GM19395 (cell line): ENCODE results near the gene HHIPL1.

Source experiments
- ATAC-seq: cut with Tn5 transposase; IDR thresholded peaks from one replicate; pipeline ENCODE4 v1.9.1; 2021; ENCODE audit warnings: mild to moderate bottlenecking, moderate library complexity; ENCODE audit not compliant: unreplicated experiment

Gene HHIPL1

GRCh38 chr14:99686557-99687283 lies 41.8 kb downstream of the HHIPL1 start:
- no peak for ATAC-seq

- ATAC-seq, result no peak
These were observed 42.6 kb downstream of the HHIPL1 start for GRCh38 chr14:99687284-99688209.

- no peak for ATAC-seq
These were observed 43.3 kb downstream of the HHIPL1 start for GRCh38 chr14:99688210-99688581.

- ATAC-seq, result no peak
These were observed 43.7 kb downstream of the HHIPL1 start for GRCh38 chr14:99688629-99689028.

- ATAC-seq, result no peak
These were observed 44.6 kb downstream of the HHIPL1 start for GRCh38 chr14:99689266-99690236.

- ATAC-seq, result no peak
These were observed 45.7 kb downstream of the HHIPL1 start for GRCh38 chr14:99690636-99691035.

- ATAC-seq, result no peak
These were observed 46.4 kb downstream of the HHIPL1 start for GRCh38 chr14:99691111-99691885.

GRCh38 chr14:99693918-99694317 lies 49.0 kb downstream of the HHIPL1 start:
- no peak for ATAC-seq

- ATAC-seq, result no peak
These were observed 52.0 kb downstream of the HHIPL1 start for GRCh38 chr14:99696929-99697328.

- ATAC-seq, result no peak
These were observed 53.3 kb downstream of the HHIPL1 start for GRCh38 chr14:99698236-99698635.

GRCh38 chr14:99698642-99699041 lies 53.7 kb downstream of the HHIPL1 start:
- ATAC-seq, result no peak

GRCh38 chr14:99699085-99699760 lies 54.3 kb downstream of the HHIPL1 start:
- ATAC-seq, result no peak

- ATAC-seq, result no peak
These were observed 54.9 kb downstream of the HHIPL1 start for GRCh38 chr14:99699861-99700260.

- ATAC-seq, result no peak
These were observed 55.5 kb downstream of the HHIPL1 start for GRCh38 chr14:99700379-99700778.

GRCh38 chr14:99701260-99701659 lies 56.3 kb downstream of the HHIPL1 start:
- ATAC-seq, result no peak

GRCh38 chr14:99702115-99702514 lies 57.2 kb downstream of the HHIPL1 start:
- ATAC-seq, result no peak

GRCh38 chr14:99703381-99703780 lies 58.5 kb downstream of the HHIPL1 start:
- no peak for ATAC-seq

GRCh38 chr14:99704037-99704436 lies 59.1 kb downstream of the HHIPL1 start:
- ATAC-seq, result no peak

- no peak for ATAC-seq
These were observed 61.4 kb downstream of the HHIPL1 start for GRCh38 chr14:99706107-99706900.
